ENCODE results near the gene KLF5. TPM values are rescaled to one million over a fixed set of nuclear protein-coding genes. Genes with fewer than 3 reads are reported as not detected.
A peak's percentile ranks its signal among the peaks of the same experiment; 100 is the strongest.

KLF5 gene
- total and polyA plus RNA-seq, 2 of the 4 experiments (the other 2 are of a cell fraction), result 5.4 to 8.8 TPM

DNA sequence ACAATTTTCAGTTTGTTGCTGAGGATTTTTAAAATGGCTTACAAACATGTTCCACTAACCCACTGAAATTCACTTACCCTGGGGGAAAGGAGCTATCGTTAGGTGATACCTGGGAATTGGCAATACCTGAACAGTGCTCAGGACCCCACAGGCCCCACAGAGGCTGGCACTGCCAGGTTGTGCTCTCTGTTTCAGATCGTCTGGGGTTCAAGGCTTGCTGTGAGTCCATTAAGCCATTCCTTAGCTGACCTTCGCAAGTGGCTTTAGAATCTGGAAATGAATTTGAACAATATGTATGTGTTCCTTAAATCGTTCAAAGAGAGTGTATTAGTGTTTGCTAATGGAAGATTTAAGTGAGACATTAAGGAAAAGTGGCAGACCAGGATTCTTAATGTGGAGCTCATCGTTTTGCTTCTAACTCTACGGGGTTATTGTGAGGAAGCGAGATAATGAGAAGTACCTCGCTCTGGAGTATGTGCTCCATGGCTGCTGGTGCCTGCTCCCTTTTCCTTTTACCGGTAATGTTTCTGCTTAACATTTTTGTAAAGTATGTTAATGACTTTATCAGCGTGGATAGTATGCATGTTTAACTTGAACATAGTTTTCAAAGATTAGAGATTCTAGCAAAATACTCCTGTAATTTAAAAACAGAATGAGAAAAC lies 13.6 kb downstream of the KLF5 start:
- Histone ChIP-seq H3K56ac (ENCODE audit: extremely low read depth, insufficient read depth, low read length) (0 out of 2 replicates have a peak overlapping the region, but pooled peaks have one; percentile 22), H2BK120ac (ENCODE audit: low read depth, low read length) (peak overlapping the region; percentile 68), H3K36me3 (ENCODE audit: control insufficient read depth, insufficient read depth, low read length) (0 out of 2 replicates have a peak, but pooled peaks cover 2% of the 10 kb centered on the region), H4K5ac (ENCODE audit: low read depth, low read length) (peak overlapping the region; percentile 37), H3K4me1 (ENCODE audit: control insufficient read depth, insufficient read depth, low read length) (peaks cover 17% of the 10 kb centered on the region), H3K9me1 (ENCODE audit: insufficient read depth, low read length) (peaks cover 7% of the 10 kb centered on the region), H3K18ac (ENCODE audit: low read depth, low read length) (peak overlapping the region; percentile 24; the same call in 1 of the 2 replicates), H3K14ac (replicated peaks; ENCODE audit: low read depth, low read length) (0 out of 2 replicates have a peak overlapping the region, but pooled peaks have one; percentile 3), H3K4me2 (ENCODE audit: low read depth, low read length) (peak overlapping the region; percentile 60), H3K27ac (ENCODE audit: insufficient read depth, low read length) (peak overlapping the region; percentile 44; the same call in 1 of the 2 replicates), H3K9me3 (ENCODE audit: control insufficient read depth, insufficient read depth, low read length) (no peaks in the 10 kb centered on the region), H3K9ac (ENCODE audit: low read depth, low read length) (no peak overlapping the region), H2AK5ac (ENCODE audit: low read depth, low read length) (peak overlapping the region; percentile 5; the same call in 1 of the 2 replicates), H4K20me1 (ENCODE audit: insufficient read depth, low read length) (no peaks in the 10 kb centered on the region), H4K8ac (ENCODE audit: low read depth in 2 of 2, low read length in 2 of 2) (peak overlapping the region; percentile 51 to 57; a peak in 3 of 4 replicates), H3K27me3 (ENCODE audit: control insufficient read depth, insufficient read depth, low read length) (no peaks in the 10 kb centered on the region), H2BK5ac (ENCODE audit: low read depth, low read length, poor library complexity, severe bottlenecking) (peak overlapping the region; percentile 83), H3K79me1 (ENCODE audit: low read depth in 1 of 2, low read length in 2 of 2) (peaks cover 16 to 40% of the 10 kb centered on the region in 2 experiments; a peak in 3 of 4 replicates), H2AK9ac (replicated peaks; ENCODE audit: low read depth, low read length, poor library complexity) (no peak overlapping the region), H3K4ac (ENCODE audit: low read depth, low read length) (peak overlapping the region; percentile 24; the same call in 1 of the 2 replicates), H2BK20ac (ENCODE audit: low read depth, low read length) (peak overlapping the region; percentile 57; the same call in 1 of the 2 replicates), H3K4me3 (ENCODE audit: insufficient read depth, low read depth, low read length) (no peak overlapping the region), H4K91ac (ENCODE audit: insufficient read depth, low read depth, low read length) (peak overlapping the region; percentile 50; the same call in 1 of the 2 replicates), H3K23ac (ENCODE audit: low read depth, low read length) (peak overlapping the region; percentile 1; the same call in 1 of the 2 replicates), H2AFZ (replicated peaks; ENCODE audit: low read length, poor library complexity) (no peak overlapping the region), H2BK15ac (ENCODE audit: low read depth, low read length) (peak overlapping the region; percentile 29; the same call in 1 of the 3 replicates)
- in situ Hi-C loops (cut with MboI; ENCODE audit: low sequenced_read_pairs), result no loop called here
- no TSS peak for BruUV-seq (replicated peaks)
- ATAC-seq (ENCODE audit: low read depth) (peak; percentile 35), DNase-seq (no peak)
- dilution Hi-C loops (cut with HindIII; ENCODE audit: low sequenced_read_pairs, unreplicated experiment), result no loop called here
- ChIA-PET CTCF (interaction anchor here (0.7 to 1.2 kb wide), 2 partner anchors 8 to 14 kb away, joined by 3 to 4 read pairs; partner anchors contain the start of gene KLF5), POLR2A (ENCODE audit: unreplicated experiment) (no interaction called here)
- TF ChIP-seq CHD1 (IDR thresholded peaks at IDR 0.05; ENCODE audit: low read depth, low read length) (no peak), BHLHE40 (IDR thresholded peaks at IDR 0.05; ENCODE audit: low read depth, low read length) (no peak), POLR2A (IDR thresholded peaks at IDR 0.05; ENCODE audit: low read depth, low read length) (no peak), CEBPB (IDR thresholded peaks at IDR 0.05; ENCODE audit: low read depth, low read length) (no peak), RCOR1 (IDR thresholded peaks at IDR 0.05; ENCODE audit: insufficient replicate concordance, low read length) (no peak), RFX5 (IDR thresholded peaks at IDR 0.05; ENCODE audit: low read depth, low read length) (no peak), RAD21 (IDR thresholded peaks at IDR 0.05; ENCODE audit: low read length) (no peak), MAZ (IDR thresholded peaks at IDR 0.05; ENCODE audit: borderline replicate concordance, low read depth, low read length) (no peak), SMC3 (IDR thresholded peaks at IDR 0.05; ENCODE audit: low read depth, low read length) (no peak), MXI1 (IDR thresholded peaks at IDR 0.05; ENCODE audit: borderline replicate concordance, low read depth, low read length) (no peak), NFE2L2 (IDR thresholded peaks at IDR 0.05; ENCODE audit: low read depth, low read length) (no peak)
- TF ChIP-seq, protein P1, sequence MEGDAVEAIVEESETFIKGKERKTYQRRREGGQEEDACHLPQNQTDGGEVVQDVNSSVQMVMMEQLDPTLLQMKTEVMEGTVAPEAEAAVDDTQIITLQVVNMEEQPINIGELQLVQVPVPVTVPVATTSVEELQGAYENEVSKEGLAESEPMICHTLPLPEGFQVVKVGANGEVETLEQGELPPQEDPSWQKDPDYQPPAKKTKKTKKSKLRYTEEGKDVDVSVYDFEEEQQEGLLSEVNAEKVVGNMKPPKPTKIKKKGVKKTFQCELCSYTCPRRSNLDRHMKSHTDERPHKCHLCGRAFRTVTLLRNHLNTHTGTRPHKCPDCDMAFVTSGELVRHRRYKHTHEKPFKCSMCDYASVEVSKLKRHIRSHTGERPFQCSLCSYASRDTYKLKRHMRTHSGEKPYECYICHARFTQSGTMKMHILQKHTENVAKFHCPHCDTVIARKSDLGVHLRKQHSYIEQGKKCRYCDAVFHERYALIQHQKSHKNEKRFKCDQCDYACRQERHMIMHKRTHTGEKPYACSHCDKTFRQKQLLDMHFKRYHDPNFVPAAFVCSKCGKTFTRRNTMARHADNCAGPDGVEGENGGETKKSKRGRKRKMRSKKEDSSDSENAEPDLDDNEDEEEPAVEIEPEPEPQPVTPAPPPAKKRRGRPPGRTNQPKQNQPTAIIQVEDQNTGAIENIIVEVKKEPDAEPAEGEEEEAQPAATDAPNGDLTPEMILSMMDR (conservative IDR thresholded peaks at IDR 0.05; ENCODE audit: low read depth, low read length), result no peak
- TF ChIP-seq, protein P2, sequence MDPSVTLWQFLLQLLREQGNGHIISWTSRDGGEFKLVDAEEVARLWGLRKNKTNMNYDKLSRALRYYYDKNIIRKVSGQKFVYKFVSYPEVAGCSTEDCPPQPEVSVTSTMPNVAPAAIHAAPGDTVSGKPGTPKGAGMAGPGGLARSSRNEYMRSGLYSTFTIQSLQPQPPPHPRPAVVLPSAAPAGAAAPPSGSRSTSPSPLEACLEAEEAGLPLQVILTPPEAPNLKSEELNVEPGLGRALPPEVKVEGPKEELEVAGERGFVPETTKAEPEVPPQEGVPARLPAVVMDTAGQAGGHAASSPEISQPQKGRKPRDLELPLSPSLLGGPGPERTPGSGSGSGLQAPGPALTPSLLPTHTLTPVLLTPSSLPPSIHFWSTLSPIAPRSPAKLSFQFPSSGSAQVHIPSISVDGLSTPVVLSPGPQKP (IDR thresholded peaks at IDR 0.05; ENCODE audit: borderline replicate concordance, low read depth, low read length), result no peak
- intact Hi-C loops (cut with micrococcal nuclease), result no loop called here
- 68% methylated on average over 3 of the region's 10 CpGs; no CpG with 5 or more reads in 1 of the 2 experiments for WGBS, 2 experiments (ENCODE audit: extremely low coverage in 2 of 2, insufficient read length in 1 of 2)
